OCI-LY7 (cell line): ENCODE data around the gene CST11. TPM values are rescaled to one million over a fixed set of nuclear protein-coding genes. Genes with fewer than 3 reads are reported as not detected.

Source experiments
- BruUV-seq: library from RNA; stranded (reverse); fragments of 400-500 nt; replicated peaks from 2 replicates; lab custom pipeline; 2021; lab: Mats Ljungman, UMichigan
- CTCF ChIA-PET: fragments of 300-600 bp; sonication (Branson Sonifier 250); formaldehyde crosslinking; loops from one replicate; lab custom pipeline; 2022; ENCODE audit warnings: antibody characterized with exemption; ENCODE audit not compliant: unreplicated experiment; lab: Charles Lee
- POLR2A ChIA-PET: fragments of 300-600 bp; sonication (Branson Sonifier 250); formaldehyde crosslinking; loops from one replicate; lab custom pipeline; 2022; ENCODE audit warnings: antibody characterized with exemption; lab: Charles Lee
- DNase-seq: peaks from one replicate; pipeline ENCODE4 v3.0.0-alpha.2; 2015; ENCODE audit warnings: low spot score
- H2AFZ ChIP-seq: fragments of 200-600 bp; sonication (generic), shearing (Covaris generic); 2 replicates; pipeline ENCODE4 v1.6.1; 2014; ENCODE audit warnings: mild to moderate bottlenecking, antibody characterized with exemption, low read length, moderate library complexity
- H3K27ac ChIP-seq: fragments of 200-600 bp; sonication (generic); 2 replicates; pipeline ENCODE4 v1.5.1; 2014; ENCODE audit warnings: mixed run types, low read depth, mild to moderate bottlenecking, moderate library complexity, low read length, inconsistent platforms; ENCODE audit not compliant: poor library complexity, severe bottlenecking
- H3K36me3 ChIP-seq: fragments of 200-600 bp; sonication (generic); 2 replicates; pipeline ENCODE4 v1.6.1; 2014; ENCODE audit warnings: mild to moderate bottlenecking, antibody characterized with exemption, low read length, moderate library complexity, mixed read lengths; ENCODE audit not compliant: insufficient read depth
- H3K4me1 ChIP-seq: fragments of 200-600 bp; sonication (generic); 2 replicates; pipeline ENCODE4 v1.5.1; 2014; ENCODE audit warnings: mild to moderate bottlenecking, low read length; ENCODE audit not compliant: insufficient read depth, poor library complexity, severe bottlenecking
- H3K4me2 ChIP-seq: fragments of 200-600 bp; sonication (generic); 2 replicates; pipeline ENCODE4 v1.6.1; 2014; ENCODE audit warnings: mild to moderate bottlenecking, low read length
- H3K4me3 ChIP-seq: fragments of 200-600 bp; sonication (generic); 2 replicates; pipeline ENCODE4 v1.5.1; 2014; ENCODE audit warnings: mild to moderate bottlenecking, low read depth, low read length; ENCODE audit not compliant: poor library complexity, severe bottlenecking
- H3K79me2 ChIP-seq: fragments of 200-600 bp; sonication (generic); 2 replicates; pipeline ENCODE4 v1.6.1; 2016; ENCODE audit warnings: low read depth, mild to moderate bottlenecking, low read length, moderate library complexity, mixed read lengths; ENCODE audit not compliant: insufficient read depth
- H3K9me2 ChIP-seq: fragments of 200-600 bp; sonication (generic); 2 replicates; pipeline ENCODE4 v1.6.1; 2016; ENCODE audit warnings: mild to moderate bottlenecking, low read length, mixed read lengths; ENCODE audit not compliant: insufficient read depth
- H3K9me3 ChIP-seq: fragments of 200-600 bp; sonication (generic); 2 replicates; pipeline ENCODE4 v1.6.1; 2014; ENCODE audit warnings: mild to moderate bottlenecking, mixed run types, low read length, mixed read lengths
- H4K20me1 ChIP-seq: fragments of 200-600 bp; sonication (generic); 2 replicates; pipeline ENCODE4 v1.6.1; 2014; ENCODE audit warnings: mild to moderate bottlenecking, antibody characterized with exemption, low read length, moderate library complexity, mixed read lengths; ENCODE audit not compliant: insufficient read depth
- CTCF ChIP-seq: fragments of 200-600 bp; sonication (generic); conservative IDR thresholded peaks from 2 replicates; pipeline ENCODE4 v1.5.1; 2014; ENCODE audit warnings: mild to moderate bottlenecking, antibody characterized with exemption, low read length, moderate library complexity, mixed read lengths
- EZH2phosphoT487 ChIP-seq: fragments of 200-600 bp; sonication (generic); IDR thresholded peaks from 2 replicates; pipeline ENCODE4 v1.6.1; 2018; ENCODE audit warnings: low read depth, borderline replicate concordance, mild to moderate bottlenecking, mixed run types, antibody characterized with exemption, low read length, moderate library complexity, mixed read lengths
- intact Hi-C: fragments of 100-400 bp; cut with micrococcal nuclease; formaldehyde crosslinking; loops from one replicate; pipeline ENCODE4 v1.10.0; 2022; ENCODE audit not compliant: unreplicated experiment
- total RNA-seq, 2 experiments: library from RNA; depleted of rRNA in 1 of 2; stranded (reverse); fragments of >200 nt in 1 of 2; shearing (Covaris generic) in 1 of 2; gene quantifications; 2 replicates each; pipeline ENCODE4 v1.2.3, GENCODE V29; 2014 to 2022

The CST11 gene
- total RNA-seq, 2 experiments from 2014 or later = not detected

- POLR2A ChIA-PET = interaction anchor here (0.8 to 1.3 kb wide), 2 partner anchors 20 to 48 kb away, joined by 3 read pairs; no protein-coding TSS in a partner anchor
Observed at GRCh38 chr20:23412026-23412425, 40.6 kb downstream of the CST11 start.

GRCh38 chr20:23410916-23411695 is 41.6 kb downstream of the CST11 start:
- intact Hi-C loops = no loop called here
- peaks cover 15% of the 10 kb centered on the region; the same call in 1 of the 2 replicates for H3K36me3 ChIP-seq
- H3K79me2 ChIP-seq = peaks cover 83% of the 10 kb centered on the region
- no peak overlapping the region for H3K4me2 ChIP-seq
- H3K9me2 ChIP-seq = no peaks in the 10 kb centered on the region
- H3K27ac ChIP-seq = no peak overlapping the region
- CTCF ChIA-PET = no interaction called here
- POLR2A ChIA-PET = interaction anchor here (0.7 to 1.7 kb wide), 4 partner anchors 8 to 47 kb away, joined by 3 read pairs; partner anchors contain the start of gene NAPB
- H4K20me1 ChIP-seq = peaks cover 20% of the 10 kb centered on the region
- BruUV-seq = no TSS peak
- H3K9me3 ChIP-seq = no peaks in the 10 kb centered on the region
- no peaks in the 10 kb centered on the region for H3K4me1 ChIP-seq
- no peak for DNase-seq
- TF ChIP-seq EZH2phosphoT487 (no peak), CTCF (no peak)
- H2AFZ ChIP-seq = no peak overlapping the region
- H3K4me3 ChIP-seq = no peak overlapping the region

More at GRCh38 chr20:23412026-23412425, 40.6 kb downstream of the CST11 start:
- Histone ChIP-seq H3K27ac (no peak overlapping the region), H3K4me2 (no peak overlapping the region), H4K20me1 (peaks cover 16% of the 10 kb centered on the region), H3K4me3 (no peak overlapping the region), H2AFZ (no peak overlapping the region), H3K9me3 (no peaks in the 10 kb centered on the region), H3K36me3 (peaks cover 11% of the 10 kb centered on the region; the same call in 1 of the 2 replicates), H3K9me2 (no peaks in the 10 kb centered on the region), H3K79me2 (peaks cover 83% of the 10 kb centered on the region), H3K4me1 (no peaks in the 10 kb centered on the region)
- DNase-seq = no peak
- TF ChIP-seq CTCF (no peak), EZH2phosphoT487 (no peak)
- intact Hi-C loops = no loop called here
- CTCF ChIA-PET = no interaction called here
- no TSS peak for BruUV-seq

- intact Hi-C loops = no loop called here
Observed at GRCh38 chr20:23409800-23410199, 42.9 kb downstream of the CST11 start.

More at GRCh38 chr20:23409800-23410199, 42.9 kb downstream of the CST11 start:
- H2AFZ ChIP-seq = no peak overlapping the region
- ChIA-PET CTCF (interaction anchor here (0.6 kb wide), 1 partner anchor 51 kb away, joined by 3 read pairs; no protein-coding TSS in a partner anchor), POLR2A (interaction anchor here (1.1 to 1.7 kb wide), 2 partner anchors 9 to 12 kb away, joined by 3 to 4 read pairs; partner anchors contain the start of gene NAPB)
- H3K4me3 ChIP-seq = no peak overlapping the region
- no peaks in the 10 kb centered on the region for H3K9me2 ChIP-seq
- H3K79me2 ChIP-seq = peaks cover 81% of the 10 kb centered on the region
- no peak for DNase-seq
- no peak overlapping the region for H3K27ac ChIP-seq
- peaks cover 20% of the 10 kb centered on the region for H4K20me1 ChIP-seq
- no peaks in the 10 kb centered on the region for H3K4me1 ChIP-seq
- TF ChIP-seq EZH2phosphoT487 (no peak), CTCF (no peak)
- no peak overlapping the region for H3K4me2 ChIP-seq
- no peaks in the 10 kb centered on the region for H3K9me3 ChIP-seq
- BruUV-seq = no TSS peak
- H3K36me3 ChIP-seq = peaks cover 15% of the 10 kb centered on the region; the same call in 1 of the 2 replicates
